Rectal smooth muscle tissue (tissue), 1 donor: ENCODE results near the gene LRRC26.

ENCODE experiments used
- H3K27ac ChIP-seq: one replicate; pipeline ENCODE4 v1.7.0; 2013; ENCODE audit warnings: low read depth, low read length, inconsistent platforms
- H3K27me3 ChIP-seq: one replicate; pipeline ENCODE4 v1.7.0; 2013; ENCODE audit warnings: low read length; ENCODE audit not compliant: control insufficient read depth, insufficient read depth
- H3K36me3 ChIP-seq: one replicate; pipeline ENCODE4 v1.7.0; 2013; ENCODE audit warnings: low read length; ENCODE audit not compliant: control insufficient read depth, insufficient read depth
- H3K4me1 ChIP-seq: one replicate; pipeline ENCODE4 v1.7.0; 2013; ENCODE audit warnings: low read length; ENCODE audit not compliant: control insufficient read depth, insufficient read depth
- H3K4me3 ChIP-seq: one replicate; pipeline ENCODE4 v1.7.0; 2013; ENCODE audit warnings: low read length
- H3K9ac ChIP-seq: one replicate; pipeline ENCODE4 v1.7.0; 2013; ENCODE audit warnings: low read length

LRRC26 gene

GRCh38 chr9:137147793-137148160, 22.1 kb downstream of the LRRC26 start:
- no peaks in the 10 kb centered on the region for H3K36me3 ChIP-seq
- no peak overlapping the region for H3K4me3 ChIP-seq
- H3K27me3 ChIP-seq = peaks cover 13% of the 10 kb centered on the region
- H3K4me1 ChIP-seq = no peaks in the 10 kb centered on the region
- no peak overlapping the region for H3K27ac ChIP-seq
- no peak overlapping the region for H3K9ac ChIP-seq

DNA sequence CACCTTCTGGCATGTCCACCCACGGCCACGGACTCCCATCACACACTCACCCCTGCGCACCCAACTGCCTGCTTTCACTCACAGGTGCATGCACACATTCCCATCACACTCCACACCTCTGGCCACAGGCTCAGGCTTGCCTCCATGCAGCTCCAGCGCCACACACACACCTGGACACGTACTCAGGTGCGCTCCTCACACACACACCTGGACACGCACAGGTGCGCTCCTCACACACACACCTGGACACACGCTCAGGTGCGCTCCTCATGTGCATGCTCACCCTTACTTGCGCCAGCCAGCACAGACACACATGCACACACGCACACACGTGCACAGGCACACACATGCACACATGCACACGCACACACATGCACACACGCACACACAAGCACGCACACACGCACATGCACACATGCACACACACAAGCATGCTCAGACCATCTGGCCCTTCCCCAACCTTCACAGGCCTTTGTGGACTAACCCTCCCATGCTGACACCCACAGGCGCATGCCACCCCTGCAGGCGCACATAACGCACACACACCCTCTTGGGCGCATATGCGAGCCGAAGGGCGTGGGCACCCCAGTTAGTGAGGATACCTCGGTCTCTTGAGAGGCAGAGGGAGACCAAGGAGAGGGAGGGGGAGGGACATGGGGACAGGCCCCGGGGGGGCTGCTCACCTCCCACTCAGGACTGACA, 22.6 kb downstream of the LRRC26 start:
- Histone ChIP-seq H3K27ac (no peak overlapping the region), H3K9ac (no peak overlapping the region), H3K4me3 (no peak overlapping the region), H3K36me3 (no peaks in the 10 kb centered on the region), H3K4me1 (no peaks in the 10 kb centered on the region), H3K27me3 (peaks cover 16% of the 10 kb centered on the region)

- H3K4me3 ChIP-seq = no peak overlapping the region
- H3K9ac ChIP-seq = no peak overlapping the region
- H3K27me3 ChIP-seq = peaks cover 24% of the 10 kb centered on the region
- H3K27ac ChIP-seq = no peak overlapping the region
- H3K36me3 ChIP-seq = no peaks in the 10 kb centered on the region
- H3K4me1 ChIP-seq = no peaks in the 10 kb centered on the region
Observed at GRCh38 chr9:137146527-137146918, 23.3 kb downstream of the LRRC26 start.

DNA sequence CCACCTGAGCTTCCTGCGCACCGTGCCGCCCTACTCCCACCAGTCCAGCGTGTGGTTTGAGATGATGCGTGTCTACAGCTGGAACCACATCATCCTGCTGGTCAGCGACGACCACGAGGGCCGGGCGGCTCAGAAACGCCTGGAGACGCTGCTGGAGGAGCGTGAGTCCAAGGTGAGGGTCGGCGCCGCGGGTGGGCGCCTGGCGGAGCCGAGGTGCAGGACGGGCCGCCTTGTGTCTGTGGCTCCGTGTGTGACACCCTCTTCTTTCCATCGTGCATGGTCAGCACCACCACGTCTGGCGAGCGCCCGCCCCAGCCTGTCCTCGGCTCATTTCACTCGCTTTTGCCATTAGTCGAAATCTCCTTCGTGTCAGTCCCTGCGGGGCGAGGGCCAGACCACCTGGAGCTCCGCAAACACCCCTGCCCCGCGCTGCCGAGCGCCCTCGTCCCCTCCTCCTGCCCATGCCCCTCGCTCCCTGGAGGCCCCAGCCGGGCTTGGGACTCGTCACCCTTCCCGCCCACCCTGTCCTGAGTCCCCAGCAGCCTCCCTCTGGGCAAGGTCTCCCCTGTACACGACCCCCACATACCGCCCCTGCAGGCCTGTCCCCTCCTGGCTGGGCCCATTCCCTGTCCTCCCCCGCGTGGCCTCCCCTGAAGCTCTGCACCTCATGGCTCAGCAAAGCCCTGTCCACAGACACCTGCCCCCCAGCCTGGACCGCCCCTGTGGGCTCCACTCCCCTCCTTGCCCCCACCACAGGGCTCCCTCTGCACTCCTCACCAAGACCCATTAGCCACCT, 23.9 kb downstream of the LRRC26 start:
- H3K27ac ChIP-seq = no peak overlapping the region
- no peak overlapping the region for H3K4me3 ChIP-seq
- H3K9ac ChIP-seq = no peak overlapping the region
- no peaks in the 10 kb centered on the region for H3K36me3 ChIP-seq
- H3K4me1 ChIP-seq = no peaks in the 10 kb centered on the region
- H3K27me3 ChIP-seq = peaks cover 25% of the 10 kb centered on the region

- Histone ChIP-seq H3K27me3 (peaks cover 29% of the 10 kb centered on the region), H3K27ac (no peak overlapping the region), H3K36me3 (no peaks in the 10 kb centered on the region), H3K9ac (no peak overlapping the region), H3K4me3 (no peak overlapping the region), H3K4me1 (no peaks in the 10 kb centered on the region)
Observed at GRCh38 chr9:137143459-137143858, 26.4 kb downstream of the LRRC26 start.

GRCh38 chr9:137141976-137142936, 27.6 kb downstream of the LRRC26 start:
- H3K4me1 ChIP-seq = no peaks in the 10 kb centered on the region
- no peak overlapping the region for H3K27ac ChIP-seq
- H3K36me3 ChIP-seq = no peaks in the 10 kb centered on the region
- no peak overlapping the region for H3K4me3 ChIP-seq
- peaks cover 34% of the 10 kb centered on the region for H3K27me3 ChIP-seq
- H3K9ac ChIP-seq = no peak overlapping the region

DNA sequence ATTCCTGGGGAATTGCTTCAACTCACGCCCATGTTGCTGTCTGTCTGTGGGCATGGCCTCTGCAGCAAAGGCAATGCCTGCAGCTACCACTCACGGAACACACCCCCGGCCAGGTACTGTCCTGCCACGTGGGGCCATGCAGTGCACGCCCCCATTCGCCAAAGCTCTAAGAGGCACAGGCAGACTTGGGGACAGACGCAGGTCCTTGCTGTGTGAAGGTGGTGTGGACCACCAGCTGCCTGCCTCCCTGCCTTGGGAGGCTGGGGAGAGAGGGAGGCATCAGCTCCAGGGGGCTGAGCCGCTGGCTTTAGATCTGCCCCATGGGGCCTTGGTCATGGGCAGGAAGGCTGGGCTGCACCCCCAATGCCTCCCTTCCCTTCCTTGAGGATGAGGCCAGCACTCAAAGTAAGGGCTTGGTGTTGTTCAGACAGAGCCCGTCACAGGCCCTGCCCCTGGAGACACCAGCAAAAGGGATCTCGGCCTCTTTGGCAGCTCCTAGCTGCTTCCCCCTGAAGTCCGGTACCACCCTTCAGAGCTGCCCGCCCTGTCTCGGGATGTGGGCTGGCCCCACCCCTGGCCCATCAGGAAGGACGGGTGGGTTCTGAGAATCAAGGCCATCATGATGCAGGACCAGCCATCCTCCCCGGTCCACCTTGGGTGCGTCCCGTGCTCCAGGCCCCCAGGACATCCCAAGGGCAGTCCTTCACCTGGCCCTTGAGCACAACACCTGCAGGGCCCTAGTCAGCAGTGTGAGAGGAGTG, 28.6 kb downstream of the LRRC26 start:
- peaks cover 37% of the 10 kb centered on the region for H3K27me3 ChIP-seq
- no peak overlapping the region for H3K4me3 ChIP-seq
- no peak overlapping the region for H3K9ac ChIP-seq
- no peaks in the 10 kb centered on the region for H3K4me1 ChIP-seq
- no peaks in the 10 kb centered on the region for H3K36me3 ChIP-seq
- H3K27ac ChIP-seq = no peak overlapping the region

DNA sequence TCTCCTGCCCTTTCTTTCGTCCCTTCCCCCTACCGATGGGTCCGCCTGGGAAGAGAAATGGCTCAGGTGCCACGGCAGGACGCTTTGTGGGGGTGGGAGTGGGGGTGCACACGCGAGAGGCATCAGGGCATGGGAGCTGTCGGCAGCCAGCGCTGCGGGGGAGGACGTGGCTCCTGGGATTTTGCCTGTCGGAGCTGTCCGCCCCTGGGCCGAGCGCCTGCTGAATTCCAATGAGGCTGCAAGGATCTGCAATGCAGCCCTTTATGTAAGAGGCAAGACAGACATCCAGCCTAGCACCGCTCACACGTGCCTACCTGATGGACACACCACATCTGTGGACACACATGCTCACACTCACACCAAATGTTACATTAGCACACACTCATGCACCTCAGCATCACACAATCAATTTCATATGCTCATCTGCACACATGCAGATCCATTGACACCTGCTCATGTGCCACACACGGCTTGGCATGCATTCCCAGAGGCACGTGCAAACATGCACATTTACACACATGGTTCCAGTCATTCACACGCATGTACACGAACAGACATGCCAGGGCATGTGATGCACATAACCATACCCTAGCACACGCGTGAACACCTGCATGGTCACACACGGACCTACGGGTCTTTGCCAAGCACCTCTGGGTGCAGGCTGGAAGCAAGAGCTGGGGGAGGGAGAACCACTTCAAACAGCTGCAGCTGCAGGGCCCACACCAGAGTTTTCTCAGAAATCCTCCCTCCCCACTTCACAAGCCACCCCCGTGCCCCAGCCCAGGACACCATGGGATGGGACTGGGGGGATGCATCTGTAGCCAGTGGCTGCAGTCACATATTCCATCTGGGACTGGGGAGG, 29.5 kb downstream of the LRRC26 start:
- Histone ChIP-seq H3K27ac (no peak overlapping the region), H3K9ac (no peak overlapping the region), H3K36me3 (no peaks in the 10 kb centered on the region), H3K27me3 (peaks cover 40% of the 10 kb centered on the region), H3K4me1 (no peaks in the 10 kb centered on the region), H3K4me3 (no peak overlapping the region)

- Histone ChIP-seq H3K27ac (no peak overlapping the region), H3K9ac (no peak overlapping the region), H3K4me1 (no peaks in the 10 kb centered on the region), H3K36me3 (no peaks in the 10 kb centered on the region), H3K4me3 (no peak overlapping the region), H3K27me3 (peaks cover 40% of the 10 kb centered on the region)
Observed at GRCh38 chr9:137139468-137140150, 30.2 kb downstream of the LRRC26 start.

DNA sequence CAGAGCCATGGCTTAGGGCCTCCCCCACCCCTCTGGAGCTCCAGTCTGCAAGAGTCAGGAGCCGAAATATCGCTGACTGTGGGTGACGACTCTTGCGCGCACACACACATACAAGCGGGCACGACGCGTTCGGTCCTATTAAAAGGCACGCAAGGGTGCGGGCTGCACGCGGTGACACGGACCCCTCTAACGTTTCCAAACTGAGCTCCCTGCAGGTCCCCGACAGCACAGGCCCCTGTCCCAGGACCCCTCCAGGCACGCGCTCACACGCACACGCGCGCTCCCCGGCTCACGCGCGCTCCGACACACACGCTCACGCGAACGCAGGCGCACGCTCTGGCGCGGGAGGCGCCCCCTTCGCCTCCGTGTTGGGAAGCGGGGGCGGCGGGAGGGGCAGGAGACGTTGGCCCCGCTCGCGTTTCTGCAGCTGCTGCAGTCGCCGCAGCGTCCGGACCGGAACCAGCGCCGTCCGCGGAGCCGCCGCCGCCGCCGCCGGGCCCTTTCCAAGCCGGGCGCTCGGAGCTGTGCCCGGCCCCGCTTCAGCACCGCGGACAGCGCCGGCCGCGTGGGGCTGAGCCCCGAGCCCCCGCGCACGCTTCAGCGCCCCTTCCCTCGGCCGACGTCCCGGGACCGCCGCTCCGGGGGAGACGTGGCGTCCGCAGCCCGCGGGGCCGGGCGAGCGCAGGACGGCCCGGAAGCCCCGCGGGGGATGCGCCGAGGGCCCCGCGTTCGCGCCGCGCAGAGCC, 31.0 kb downstream of the LRRC26 start, which contains the start of gene GRIN1:
Gene GRIN1 (plus strand): TSS at position 433 of the 746 bp plus-strand sequence. CDS start 333 bp downstream, outside the sequence.
- Histone ChIP-seq H3K36me3 (no peaks in the 10 kb centered on the region), H3K27ac (no peak within 1 kb of the TSS), H3K4me1 (no peaks in the 10 kb centered on the region), H3K27me3 (peaks cover 40% of the 10 kb centered on the region), H3K9ac (no peak within 1 kb of the TSS), H3K4me3 (no peak within 1 kb of the TSS)
